Breast epithelium (tissue), 3 donors: Measurements from ENCODE around the gene PRIM2.
"Not testable (repeated sequence)": the region's sequence is repeated elsewhere in the genome, so short reads cannot be mapped to it uniquely, and the experiment has no call there.

Experiments
- POLR2AphosphoS5 ChIP-seq, 3 donors: sonication (generic); formaldehyde crosslinking; IDR thresholded peaks; one replicate each; pipeline ENCODE4 v1.6.1; 2017; ENCODE audit warnings: antibody characterized with exemption in 3 of 3
- TF ChIP-seq, protein P1 (sequence below), 3 donors: fragments of 450-650 bp; IDR thresholded peaks; one replicate each; pipeline ENCODE4 v1.5.1; 2016 to 2017; ENCODE audit warnings: antibody characterized with exemption in 3 of 3, mild to moderate bottlenecking in 3 of 3, moderate library complexity in 3 of 3

GRCh38 chr6:57551961-57552360 is 234.5 kb downstream of the PRIM2 start:
- TF ChIP-seq, protein P1, sequence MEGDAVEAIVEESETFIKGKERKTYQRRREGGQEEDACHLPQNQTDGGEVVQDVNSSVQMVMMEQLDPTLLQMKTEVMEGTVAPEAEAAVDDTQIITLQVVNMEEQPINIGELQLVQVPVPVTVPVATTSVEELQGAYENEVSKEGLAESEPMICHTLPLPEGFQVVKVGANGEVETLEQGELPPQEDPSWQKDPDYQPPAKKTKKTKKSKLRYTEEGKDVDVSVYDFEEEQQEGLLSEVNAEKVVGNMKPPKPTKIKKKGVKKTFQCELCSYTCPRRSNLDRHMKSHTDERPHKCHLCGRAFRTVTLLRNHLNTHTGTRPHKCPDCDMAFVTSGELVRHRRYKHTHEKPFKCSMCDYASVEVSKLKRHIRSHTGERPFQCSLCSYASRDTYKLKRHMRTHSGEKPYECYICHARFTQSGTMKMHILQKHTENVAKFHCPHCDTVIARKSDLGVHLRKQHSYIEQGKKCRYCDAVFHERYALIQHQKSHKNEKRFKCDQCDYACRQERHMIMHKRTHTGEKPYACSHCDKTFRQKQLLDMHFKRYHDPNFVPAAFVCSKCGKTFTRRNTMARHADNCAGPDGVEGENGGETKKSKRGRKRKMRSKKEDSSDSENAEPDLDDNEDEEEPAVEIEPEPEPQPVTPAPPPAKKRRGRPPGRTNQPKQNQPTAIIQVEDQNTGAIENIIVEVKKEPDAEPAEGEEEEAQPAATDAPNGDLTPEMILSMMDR (IDR thresholded peaks at IDR 0.05), result not testable (repeated sequence)
- not testable (repeated sequence) for TF ChIP-seq POLR2AphosphoS5 (IDR thresholded peaks at IDR 0.05)
